K562 (cell line): Measurements from ENCODE around the gene PARPBP. TPM values are rescaled to one million over a fixed set of nuclear protein-coding genes. Genes with fewer than 3 reads are reported as not detected.

Source experiments
- ARID1B ChIP-seq: fragments of 450-650 bp; IDR thresholded peaks from 2 replicates; pipeline ENCODE4 v1.6.1; 2016; ENCODE audit warnings: antibody characterized with exemption, mild to moderate bottlenecking, inconsistent platforms
- BCL6 ChIP-seq: fragments of 250-450 bp; sonication (Bioruptor Pico); IDR thresholded peaks from 2 replicates; pipeline ENCODE4 v1.4.0; 2020
- C11orf30 ChIP-seq: fragments of 450-650 bp; IDR thresholded peaks from 2 replicates; pipeline ENCODE4 v1.6.1; 2016; ENCODE audit warnings: low read depth, mild to moderate bottlenecking
- CAMTA2 ChIP-seq: fragments of 250-450 bp; sonication (Bioruptor Pico); conservative IDR thresholded peaks from 2 replicates; pipeline ENCODE4 v1.5.1; 2022
- CREB1 ChIP-seq, 2 experiments: sonication (generic) in 1 of 2; formaldehyde crosslinking in 1 of 2; IDR thresholded peaks; 2 replicates each; pipeline versions ENCODE4 v1.6.1 to v1.8.0; 2012 to 2022; ENCODE audit warnings: inconsistent platforms in 1 of 2, mild to moderate bottlenecking in 1 of 2, missing genetic modification reagents in 1 of 2, moderate library complexity in 1 of 2
- DPF2 ChIP-seq: fragments of 450-650 bp; IDR thresholded peaks from 2 replicates; pipeline ENCODE4 v1.6.1; 2016
- EP400 ChIP-seq: fragments of 450-650 bp; IDR thresholded peaks from 2 replicates; pipeline ENCODE4 v1.6.1; 2017; ENCODE audit warnings: antibody characterized with exemption, mild to moderate bottlenecking, moderate library complexity
- ESRRA ChIP-seq: fragments of 450-650 bp; IDR thresholded peaks from 2 replicates; pipeline ENCODE4 v1.6.1; 2014; ENCODE audit warnings: low read depth, mild to moderate bottlenecking, moderate library complexity, borderline replicate concordance
- FOSL1 ChIP-seq: fragments of 200-800 bp; sonication (Bioruptor generic); conservative IDR thresholded peaks from 2 replicates; pipeline ENCODE4 v1.6.1; 2016; ENCODE audit warnings: missing genetic modification characterization, missing compliant biosample characterization
- FOXK2 ChIP-seq, 2 experiments: fragments of 450-650 bp; IDR thresholded peaks in 1 of 2; conservative IDR thresholded peaks in 1 of 2; 2 replicates each; pipeline ENCODE4 v1.6.1; 2016; ENCODE audit warnings: low read depth in 2 of 2, mild to moderate bottlenecking in 1 of 2
- FOXM1 ChIP-seq, 2 experiments: fragments of 450-650 bp in 1 of 2; sonication (generic) in 1 of 2; formaldehyde crosslinking in 1 of 2; IDR thresholded peaks; 2 replicates each; pipeline versions ENCODE4 v1.6.1 to v1.9.0; 2017 to 2022; ENCODE audit warnings: low read depth in 2 of 2, mild to moderate bottlenecking in 2 of 2, missing genetic modification reagents in 1 of 2, moderate library complexity in 1 of 2
- GATAD2B ChIP-seq: fragments of 450-650 bp; IDR thresholded peaks from 2 replicates; pipeline ENCODE4 v1.6.1; 2017; ENCODE audit warnings: mild to moderate bottlenecking, borderline replicate concordance
- KLF6 ChIP-seq: fragments of 250-450 bp; sonication (Bioruptor Pico); IDR thresholded peaks from 2 replicates; pipeline ENCODE4 v1.4.0; 2020; ENCODE audit warnings: mild to moderate bottlenecking, moderate library complexity, borderline replicate concordance
- MED1 ChIP-seq: sonication (generic); formaldehyde crosslinking; IDR thresholded peaks from 2 replicates; pipeline ENCODE4 v1.8.1; 2023; ENCODE audit warnings: missing genetic modification reagents, borderline replicate concordance
- PHB2 ChIP-seq: fragments of 450-650 bp; IDR thresholded peaks from 2 replicates; pipeline ENCODE4 v1.6.1; 2017; ENCODE audit warnings: low read depth
- PHF20 ChIP-seq: fragments of 450-650 bp; IDR thresholded peaks from 2 replicates; pipeline ENCODE4 v1.6.1; 2018; ENCODE audit not compliant: partially characterized antibody
- PTBP1 ChIP-seq: fragments of 200-400 bp; formaldehyde crosslinking; IDR thresholded peaks from 2 replicates; pipeline ENCODE4 v1.6.1; 2017; ENCODE audit warnings: low read depth, low read length
- SMARCA4 ChIP-seq: fragments of 450-650 bp; IDR thresholded peaks from 2 replicates; pipeline ENCODE4 v1.6.1; 2016
- SMARCE1 ChIP-seq: fragments of 450-650 bp; IDR thresholded peaks from 2 replicates; pipeline ENCODE4 v1.7.1; 2016; ENCODE audit warnings: mild to moderate bottlenecking
- TAF15 ChIP-seq: fragments of 200-400 bp; formaldehyde crosslinking; IDR thresholded peaks from 2 replicates; pipeline ENCODE4 v1.6.1; 2017; ENCODE audit warnings: mild to moderate bottlenecking, low read depth, low read length, moderate library complexity
- ZC3H11A ChIP-seq: IDR thresholded peaks from 2 replicates; pipeline ENCODE4 v1.6.1; 2012; ENCODE audit warnings: low read depth, low read length, improper control_type of control experiment
- ZNF175 ChIP-seq: fragments of 200-800 bp; sonication (Bioruptor generic); IDR thresholded peaks from 2 replicates; pipeline ENCODE4 v1.6.1; 2016; ENCODE audit warnings: low read depth, mild to moderate bottlenecking, missing genetic modification characterization, missing compliant biosample characterization
- ZNF23 ChIP-seq: fragments of 250-450 bp; sonication (Bioruptor Pico); IDR thresholded peaks from 2 replicates; pipeline ENCODE4 v1.4.0; 2020; ENCODE audit warnings: mild to moderate bottlenecking
- ZNF274 ChIP-seq: IDR thresholded peaks from 2 replicates; pipeline ENCODE4 v1.6.1; 2011; ENCODE audit warnings: low read depth, mild to moderate bottlenecking, low read length, moderate library complexity, borderline replicate concordance
- polyA plus RNA-seq, 8 experiments: library from polyadenylated mRNA; depleted of rRNA in 4 of 8; stranded (reverse) in 5 of 8; unstranded in 3 of 8; fragments of >200 nt; fragmentation: Nextera tagmentation in 2 of 8; fragmentation: Illumina TruSeq in 1 of 8; extraction: Ambion mirVana in 2 of 8; extraction: Trizol in 1 of 8; gene quantifications; 2 replicates each; pipeline versions ENCODE4 v1.2.1 to v1.2.3, GENCODE V29; 2011 to 2014; ENCODE audit warnings: inconsistent platforms in 1 of 8, missing spikeins in 1 of 8
- total RNA-seq, 7 experiments: library from RNA; depleted of rRNA in 6 of 7; stranded (reverse); fragments of >200 nt in 6 of 7; fragmentation: Illumina TruSeq in 2 of 7; extraction: Trizol in 2 of 7; gene quantifications; 2 replicates each; pipeline versions ENCODE4 v1.2.1 to v1.2.3, GENCODE V29; 2011 to 2021; ENCODE audit warnings: low replicate concordance in 1 of 7
- TF ChIP-seq, protein P1 (sequence below): sonication (generic); formaldehyde crosslinking; IDR thresholded peaks from 2 replicates; pipeline ENCODE4 v1.8.0; 2022; ENCODE audit warnings: mild to moderate bottlenecking, missing genetic modification reagents
- TF ChIP-seq, protein P2 (sequence below), 3 experiments: IDR thresholded peaks in 2 of 3; conservative IDR thresholded peaks in 1 of 3; 2 replicates each; pipeline ENCODE4 v1.5.1; 2011 to 2012; ENCODE audit warnings: low read length in 3 of 3, mild to moderate bottlenecking in 3 of 3, control low read depth in 2 of 3, improper control_type of control experiment in 1 of 3, inconsistent platforms in 1 of 3, low read depth in 1 of 3, mixed read lengths in 1 of 3, moderate library complexity in 1 of 3; ENCODE audit not compliant: insufficient read depth in 2 of 3

Gene PARPBP
- total and polyA plus RNA-seq, 9 of the 15 experiments (the other 6 are each of a cell fraction or from before 2014, with no cell fraction given): 26.1 to 62.5 (median 49.0) TPM

- TF ChIP-seq, protein P1, sequence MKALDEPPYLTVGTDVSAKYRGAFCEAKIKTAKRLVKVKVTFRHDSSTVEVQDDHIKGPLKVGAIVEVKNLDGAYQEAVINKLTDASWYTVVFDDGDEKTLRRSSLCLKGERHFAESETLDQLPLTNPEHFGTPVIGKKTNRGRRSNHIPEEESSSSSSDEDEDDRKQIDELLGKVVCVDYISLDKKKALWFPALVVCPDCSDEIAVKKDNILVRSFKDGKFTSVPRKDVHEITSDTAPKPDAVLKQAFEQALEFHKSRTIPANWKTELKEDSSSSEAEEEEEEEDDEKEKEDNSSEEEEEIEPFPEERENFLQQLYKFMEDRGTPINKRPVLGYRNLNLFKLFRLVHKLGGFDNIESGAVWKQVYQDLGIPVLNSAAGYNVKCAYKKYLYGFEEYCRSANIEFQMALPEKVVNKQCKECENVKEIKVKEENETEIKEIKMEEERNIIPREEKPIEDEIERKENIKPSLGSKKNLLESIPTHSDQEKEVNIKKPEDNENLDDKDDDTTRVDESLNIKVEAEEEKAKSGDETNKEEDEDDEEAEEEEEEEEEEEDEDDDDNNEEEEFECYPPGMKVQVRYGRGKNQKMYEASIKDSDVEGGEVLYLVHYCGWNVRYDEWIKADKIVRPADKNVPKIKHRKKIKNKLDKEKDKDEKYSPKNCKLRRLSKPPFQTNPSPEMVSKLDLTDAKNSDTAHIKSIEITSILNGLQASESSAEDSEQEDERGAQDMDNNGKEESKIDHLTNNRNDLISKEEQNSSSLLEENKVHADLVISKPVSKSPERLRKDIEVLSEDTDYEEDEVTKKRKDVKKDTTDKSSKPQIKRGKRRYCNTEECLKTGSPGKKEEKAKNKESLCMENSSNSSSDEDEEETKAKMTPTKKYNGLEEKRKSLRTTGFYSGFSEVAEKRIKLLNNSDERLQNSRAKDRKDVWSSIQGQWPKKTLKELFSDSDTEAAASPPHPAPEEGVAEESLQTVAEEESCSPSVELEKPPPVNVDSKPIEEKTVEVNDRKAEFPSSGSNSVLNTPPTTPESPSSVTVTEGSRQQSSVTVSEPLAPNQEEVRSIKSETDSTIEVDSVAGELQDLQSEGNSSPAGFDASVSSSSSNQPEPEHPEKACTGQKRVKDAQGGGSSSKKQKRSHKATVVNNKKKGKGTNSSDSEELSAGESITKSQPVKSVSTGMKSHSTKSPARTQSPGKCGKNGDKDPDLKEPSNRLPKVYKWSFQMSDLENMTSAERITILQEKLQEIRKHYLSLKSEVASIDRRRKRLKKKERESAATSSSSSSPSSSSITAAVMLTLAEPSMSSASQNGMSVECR (CRISPR knock-in tag): no peak
- TF ChIP-seq FOXK2 (conservative IDR thresholded peaks at IDR 0.05 in 1 of 2, IDR thresholded peaks at IDR 0.05 in 1 of 2; ENCODE audit: low read depth in 2 of 2) (no peak), ARID1B (peak; percentile 73), SMARCE1 (0 out of 2 replicates have a peak, but pooled peaks have one; percentile 13), FOXM1 (IDR thresholded peaks at IDR 0.05; ENCODE audit: low read depth) (no peak), FOXM1 (CRISPR knock-in tag; IDR thresholded peaks at IDR 0.05; ENCODE audit: low read depth) (no peak), ZC3H11A (no peak), PHB2 (no peak), C11orf30 (no peak), CREB1 (IDR thresholded peaks at IDR 0.05) (no peak), CREB1 (CRISPR knock-in tag; IDR thresholded peaks at IDR 0.05) (no peak), ZNF23 (no peak), GATAD2B (no peak), FOSL1 (peak; percentile 62), EP400 (no peak), PHF20 (no peak), SMARCA4 (peak; percentile 61; the same call in 1 of the 2 replicates), MED1 (no peak), ESRRA (no peak), CAMTA2 (CRISPR knock-in tag) (no peak), ZNF274 (no peak), TAF15 (no peak), BCL6 (CRISPR knock-in tag) (no peak), ZNF175 (no peak), KLF6 (no peak), PTBP1 (no peak), DPF2 (peak; percentile 29; the same call in 1 of the 2 replicates)
- TF ChIP-seq, protein P2, sequence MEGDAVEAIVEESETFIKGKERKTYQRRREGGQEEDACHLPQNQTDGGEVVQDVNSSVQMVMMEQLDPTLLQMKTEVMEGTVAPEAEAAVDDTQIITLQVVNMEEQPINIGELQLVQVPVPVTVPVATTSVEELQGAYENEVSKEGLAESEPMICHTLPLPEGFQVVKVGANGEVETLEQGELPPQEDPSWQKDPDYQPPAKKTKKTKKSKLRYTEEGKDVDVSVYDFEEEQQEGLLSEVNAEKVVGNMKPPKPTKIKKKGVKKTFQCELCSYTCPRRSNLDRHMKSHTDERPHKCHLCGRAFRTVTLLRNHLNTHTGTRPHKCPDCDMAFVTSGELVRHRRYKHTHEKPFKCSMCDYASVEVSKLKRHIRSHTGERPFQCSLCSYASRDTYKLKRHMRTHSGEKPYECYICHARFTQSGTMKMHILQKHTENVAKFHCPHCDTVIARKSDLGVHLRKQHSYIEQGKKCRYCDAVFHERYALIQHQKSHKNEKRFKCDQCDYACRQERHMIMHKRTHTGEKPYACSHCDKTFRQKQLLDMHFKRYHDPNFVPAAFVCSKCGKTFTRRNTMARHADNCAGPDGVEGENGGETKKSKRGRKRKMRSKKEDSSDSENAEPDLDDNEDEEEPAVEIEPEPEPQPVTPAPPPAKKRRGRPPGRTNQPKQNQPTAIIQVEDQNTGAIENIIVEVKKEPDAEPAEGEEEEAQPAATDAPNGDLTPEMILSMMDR (IDR thresholded peaks at IDR 0.05 in 2 of 3, conservative IDR thresholded peaks at IDR 0.05 in 1 of 3; ENCODE audit: insufficient read depth in 2 of 3, low read depth in 1 of 3, low read length in 3 of 3): no peak
These were observed 77.8 kb downstream of the PARPBP start, which contains the start of gene PMCH (continued) for GRCh38 chr12:102197789-102198188.
